Measurements from ENCODE around the gene TREX2.
A peak's percentile ranks its signal among the peaks of the same experiment; 100 is the strongest.

TREX2 gene

GRCh38 chrX:153454901-153455550, 9.2 kb upstream of the TREX2 start:
- no peak for DNase-seq

- DNase-seq, result no peak
Measured at GRCh38 chrX:153450949-153451277, 5.1 kb upstream of the TREX2 start.

GRCh38 chrX:153450114-153450948, 4.5 kb upstream of the TREX2 start:
- no peak for DNase-seq

GRCh38 chrX:153449368-153450113, 3.7 kb upstream of the TREX2 start:
- no peak for DNase-seq

DNA sequence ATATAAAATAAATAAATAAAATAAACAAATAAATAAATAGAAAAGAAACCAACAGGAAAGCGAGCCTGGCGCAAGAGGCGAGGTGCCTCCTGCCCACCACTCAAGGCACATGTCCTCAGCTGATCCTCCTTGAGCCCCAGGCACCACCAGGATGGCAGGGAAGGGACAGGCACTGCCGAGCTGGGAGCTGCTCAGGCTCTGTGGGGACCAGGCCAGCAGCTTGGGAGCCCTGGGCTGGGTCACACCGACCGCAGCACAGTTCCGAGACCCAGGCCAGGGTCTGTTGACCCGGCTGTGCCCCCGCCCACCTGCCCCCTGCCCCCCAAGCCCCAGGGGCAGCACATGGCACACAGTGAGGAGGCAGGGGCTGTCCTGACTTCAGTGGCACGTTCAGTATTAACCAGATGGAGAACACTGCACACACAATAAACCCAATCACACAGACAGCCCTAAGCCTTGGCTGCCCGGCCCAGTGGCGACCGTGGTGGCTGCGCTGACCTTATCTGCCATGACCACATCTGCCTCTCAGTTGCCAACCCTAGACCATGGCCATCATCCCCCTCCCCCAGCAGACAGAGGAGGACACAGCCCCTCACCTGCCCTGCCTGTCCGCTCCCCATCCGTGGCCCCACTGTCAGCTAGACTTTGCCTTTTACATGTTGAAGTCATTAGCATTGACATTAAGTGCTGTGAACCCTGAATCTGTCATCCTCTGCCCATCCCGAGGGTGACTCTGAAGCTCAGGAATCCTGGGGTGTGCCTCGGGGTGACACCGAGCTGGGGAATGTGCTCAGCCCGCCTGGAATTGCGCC, 2.9 kb upstream of the TREX2 start:
- no peak for DNase-seq

GRCh38 chrX:153447581-153447960, 1.7 kb upstream of the TREX2 start:
- no peak for DNase-seq

DNA sequence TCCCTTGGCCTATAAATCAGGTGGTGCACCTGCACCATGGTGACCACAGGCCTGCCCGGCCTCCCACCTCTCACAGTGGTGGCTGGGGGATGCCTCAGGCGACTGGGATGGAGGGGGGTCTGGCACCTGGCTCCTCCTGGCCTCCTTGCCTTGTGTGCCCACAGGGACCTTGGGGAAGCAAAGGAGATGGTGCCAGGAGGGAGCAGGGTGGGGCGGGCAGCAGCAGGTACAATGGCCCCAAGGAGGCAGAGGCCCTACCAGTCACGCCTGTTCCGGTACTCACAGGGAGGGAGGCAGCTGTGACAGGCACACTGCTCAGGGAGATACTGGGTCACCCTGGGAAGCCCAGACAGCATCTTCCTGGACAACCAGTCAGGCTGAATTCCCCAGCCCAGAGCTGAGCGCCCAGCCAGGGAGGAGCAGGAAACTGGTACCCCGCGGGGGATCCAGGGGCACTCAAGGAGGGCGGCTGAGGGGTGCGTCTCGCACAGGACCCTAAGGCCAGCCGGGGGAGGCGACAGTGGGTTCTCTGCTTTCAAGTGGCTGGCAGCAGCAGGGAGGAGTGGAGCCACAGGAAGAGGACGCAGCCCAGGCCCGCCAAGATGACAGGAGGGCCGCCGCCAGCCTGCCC, 1.2 kb upstream of the TREX2 start:
- DNase-seq, result no peak

- no peak for DNase-seq
Measured at GRCh38 chrX:153446636-153446936, 730 bp upstream of the TREX2 start.

DNA sequence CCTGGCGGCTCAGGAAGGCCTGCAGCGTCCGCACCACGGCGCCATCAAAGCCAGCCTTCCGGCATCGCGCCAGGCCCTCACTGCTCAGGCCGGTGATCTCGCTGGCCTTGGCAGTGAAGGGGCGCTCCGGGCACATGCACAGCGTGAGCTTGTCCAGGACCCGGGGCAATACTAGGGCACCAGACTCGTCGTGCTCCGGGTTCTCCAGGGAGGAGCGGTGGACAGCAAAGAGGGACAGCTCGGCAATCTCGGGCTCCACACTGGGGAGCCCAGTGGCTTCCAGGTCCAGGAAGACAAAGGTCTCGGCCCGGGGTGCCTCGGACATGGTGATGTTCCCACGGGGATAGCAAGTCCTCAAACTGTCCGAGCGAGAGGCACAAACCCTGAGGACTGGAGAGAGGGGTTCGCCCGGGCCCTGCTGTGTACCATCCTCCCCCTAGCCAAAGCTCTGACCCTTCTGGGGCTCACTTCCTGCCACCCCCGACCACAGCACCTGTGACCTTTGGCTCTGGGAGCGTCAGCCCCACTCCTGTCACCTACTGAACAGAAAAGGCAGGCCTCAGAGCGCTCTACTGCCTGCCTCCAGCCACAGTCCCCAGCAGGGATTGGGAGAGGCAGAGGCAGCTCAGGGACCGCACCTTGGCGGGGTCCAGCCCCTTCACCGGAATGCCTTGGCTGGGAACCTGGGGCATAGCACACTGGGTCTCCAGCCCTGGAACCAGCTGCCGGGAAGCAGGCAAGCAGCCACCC, 575 bp downstream of the TREX2 start:
- DNase-seq, result no peak

DNA sequence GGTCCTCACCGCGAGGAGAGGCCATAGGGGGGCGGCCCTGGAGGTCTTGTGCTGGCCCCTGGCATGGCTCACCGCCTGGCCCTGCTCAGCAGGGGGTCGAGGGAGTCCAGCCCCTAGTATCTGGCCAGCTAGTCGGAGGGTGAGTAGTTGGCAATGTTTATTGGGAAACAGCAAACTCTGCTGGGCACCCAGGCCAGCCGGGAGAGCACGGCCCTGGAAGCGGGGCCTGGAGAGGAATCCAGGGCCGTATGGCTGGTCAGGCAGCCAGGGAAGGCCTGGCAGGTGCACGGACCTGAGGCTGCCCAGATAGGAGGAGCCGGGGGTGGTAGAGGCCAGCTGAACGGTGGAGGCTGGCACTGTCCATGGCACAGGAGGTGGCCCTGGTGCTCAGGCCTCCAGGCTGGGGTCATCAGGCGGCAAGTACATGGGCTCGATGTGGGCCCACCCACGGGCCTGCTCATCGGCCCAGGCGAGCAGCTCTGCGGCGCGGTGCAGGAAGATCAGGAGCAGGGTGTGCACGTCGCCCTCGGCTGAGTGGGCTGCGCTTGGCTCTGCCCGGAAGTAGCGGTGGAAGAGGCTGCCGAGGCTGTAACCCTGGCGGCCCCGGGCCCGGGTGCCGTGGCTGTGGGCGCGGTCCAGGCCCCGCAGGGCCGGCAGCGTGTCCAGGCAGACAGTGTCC, 1.4 kb downstream of the TREX2 start:
- DNase-seq, result no peak

- no peak for DNase-seq
Measured at GRCh38 chrX:153443476-153444332, 2.2 kb downstream of the TREX2 start.

- no peak for DNase-seq
Measured at GRCh38 chrX:153442463-153442862, 3.4 kb downstream of the TREX2 start.

DNA sequence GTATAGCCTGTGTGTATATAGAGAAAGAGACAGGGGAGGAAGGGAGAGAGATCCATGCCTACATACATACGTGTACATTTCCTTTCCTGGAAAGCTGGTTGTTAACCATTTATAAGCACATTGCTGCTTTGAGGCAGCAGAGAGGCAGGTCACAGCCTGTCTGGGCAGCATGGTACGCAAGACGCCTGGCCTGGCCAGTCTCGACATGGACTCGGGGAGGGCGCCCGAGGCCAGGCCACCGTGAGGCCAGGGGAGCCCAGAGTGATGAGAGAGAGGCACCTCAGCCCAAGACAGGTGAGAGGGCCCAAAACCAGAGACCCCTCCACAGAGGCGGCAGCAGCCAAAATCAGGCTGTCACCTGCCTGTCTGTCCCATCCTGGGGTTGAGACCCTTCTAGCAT, 3.9 kb downstream of the TREX2 start:
- DNase-seq, result no peak

DNA sequence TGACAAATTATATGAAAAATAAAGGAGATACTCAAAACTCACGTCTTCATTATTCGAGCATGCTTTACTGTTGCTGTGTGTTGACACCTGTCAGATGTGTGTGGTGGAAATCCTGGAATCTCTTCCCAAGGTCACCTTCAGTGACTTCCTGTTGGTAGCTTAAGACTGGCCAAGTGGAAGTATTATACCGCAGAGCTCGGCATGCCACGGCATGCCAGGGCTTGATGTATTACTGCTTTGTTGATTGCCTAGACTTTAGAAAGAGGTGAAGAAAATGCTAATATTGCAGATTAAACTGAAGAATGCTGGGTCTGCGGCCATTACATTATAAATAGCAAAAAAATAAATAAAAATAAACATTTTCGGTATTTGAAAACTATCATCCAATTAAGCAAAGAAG, 4.6 kb downstream of the TREX2 start:
- no peak for DNase-seq

GRCh38 chrX:153440556-153441135, 5.2 kb downstream of the TREX2 start:
- DNase-seq, result no peak

- DNase-seq, result no peak
Measured at GRCh38 chrX:153439977-153440376, 5.9 kb downstream of the TREX2 start.

- peak; percentile 44 for DNase-seq
Measured at GRCh38 chrX:153438532-153438931, 7.3 kb downstream of the TREX2 start.

DNA sequence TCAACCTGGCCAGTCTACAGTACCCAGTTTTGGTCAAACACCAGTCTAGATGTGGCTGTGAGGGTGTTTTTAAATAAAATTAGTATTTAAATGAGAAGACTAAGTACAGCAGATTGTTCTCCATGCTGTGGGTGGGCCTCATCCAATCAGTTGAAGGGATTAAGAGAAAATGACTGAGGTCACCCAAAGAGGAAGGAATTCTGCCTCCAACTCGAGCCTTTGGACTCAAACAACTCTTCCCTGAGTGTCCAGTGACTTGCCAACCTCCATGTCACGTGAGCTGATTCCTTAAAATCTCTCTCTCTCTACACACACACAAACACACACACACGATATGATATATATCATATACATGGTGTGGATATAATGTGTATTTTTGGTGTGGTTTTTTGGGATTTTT, 10.0 kb downstream of the TREX2 start:
- no peak for DNase-seq

- DNase-seq, result no peak
Measured at GRCh38 chrX:153434801-153435200, 11.1 kb downstream of the TREX2 start.

DNA sequence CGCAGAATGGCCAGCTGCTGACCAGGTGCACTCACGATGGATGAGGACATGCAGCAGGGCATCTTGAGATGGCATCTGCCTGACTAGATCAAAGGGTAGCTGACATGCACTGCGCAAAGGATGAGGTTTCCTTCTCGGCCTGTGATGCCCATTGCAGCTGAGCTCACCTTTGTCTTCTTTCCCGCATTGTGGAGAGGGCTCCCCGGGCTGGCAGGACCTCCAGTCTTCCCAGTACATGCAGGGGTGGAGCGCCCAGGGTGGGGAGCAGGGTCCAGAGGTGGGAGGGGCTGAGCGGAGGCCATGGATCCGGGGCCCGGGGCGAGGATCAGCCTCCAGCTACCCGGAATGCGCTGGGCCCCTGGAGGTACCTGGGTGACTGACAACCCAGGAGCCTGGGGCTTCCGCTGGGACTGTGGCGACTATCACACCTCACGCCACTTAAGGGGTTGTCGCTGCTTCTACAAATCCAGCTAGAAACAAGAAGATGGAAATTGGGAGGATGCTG, 12.0 kb downstream of the TREX2 start:
- no peak for DNase-seq

Measured in OCI-M1 (cell line).